Thoracic aorta (tissue), 2 donors: ENCODE results near the gene MXI1. TPM values are rescaled to one million over a fixed set of nuclear protein-coding genes. Genes with fewer than 3 reads are reported as not detected.

ENCODE experiments used
- ATAC-seq: fragments of 150-250 bp; one replicate; pipeline ENCODE4 v1.8.0; 2017; ENCODE audit warnings: low read depth; ENCODE audit not compliant: insufficient number of reproducible peaks, low FRiP score
- DNase-seq: peaks from one replicate; pipeline ENCODE4 v3.0.0-alpha.2; 2020; ENCODE audit warnings: low spot score
- H3K27ac ChIP-seq, 2 donors: fragments of 200-600 bp; sonication (generic); 1 replicate in 1 of 2; 2 replicates in 1 of 2; pipeline ENCODE4 v1.5.1; 2016; ENCODE audit warnings: mild to moderate bottlenecking in 2 of 2, moderate library complexity in 2 of 2
- H3K27me3 ChIP-seq: fragments of 200-600 bp; sonication (generic); replicated peaks from 2 replicates; pipeline ENCODE4 v1.6.0; 2016; ENCODE audit warnings: mild to moderate bottlenecking; ENCODE audit not compliant: insufficient read depth
- H3K36me3 ChIP-seq: fragments of 200-600 bp; sonication (generic); one replicate; pipeline ENCODE4 v1.5.1; 2016
- H3K4me1 ChIP-seq, 2 donors: fragments of 200-600 bp; sonication (generic); 1 replicate in 1 of 2; 2 replicates in 1 of 2; pipeline versions ENCODE4 v1.5.1 to v1.6.0; 2016; ENCODE audit warnings: low read depth in 2 of 2, mild to moderate bottlenecking in 1 of 2; ENCODE audit not compliant: control insufficient read depth in 1 of 2
- H3K4me3 ChIP-seq: fragments of 200-600 bp; sonication (generic); 2 replicates; pipeline ENCODE4 v1.5.1; 2016; ENCODE audit warnings: mild to moderate bottlenecking
- H3K9me3 ChIP-seq: fragments of 200-600 bp; sonication (generic); 2 replicates; pipeline ENCODE4 v1.5.1; 2016
- CTCF ChIP-seq: fragments of 200-600 bp; sonication (generic); IDR thresholded peaks from one replicate; pipeline ENCODE4 v1.5.1; 2019; ENCODE audit warnings: antibody characterized with exemption
- total RNA-seq, 2 donors: library from RNA; depleted of rRNA; stranded (reverse); fragments of >200 nt; gene quantifications; one replicate each; pipeline versions ENCODE4 v1.1.0 to v1.2.3, GENCODE V29; 2016

Gene MXI1
- total RNA-seq, 2 donors from 2014 or later, result 87.7 to 92.8 TPM

- Histone ChIP-seq H3K4me3 (no peak overlapping the region), H3K27ac (peak overlapping the region; percentile 39 to 63), H3K4me1 (peaks cover 45 to 89% of the 10 kb centered on the region in 2 donors), H3K36me3 (no peaks in the 10 kb centered on the region), H3K9me3 (no peaks in the 10 kb centered on the region), H3K27me3 (no peaks in the 10 kb centered on the region)
- DNase-seq (no peak), ATAC-seq (no peak)
- TF ChIP-seq CTCF, result no peak
Measured at GRCh38 chr10:110275128-110275729, 67.8 kb downstream of the MXI1 start.

- Histone ChIP-seq H3K4me3 (no peak overlapping the region), H3K9me3 (no peaks in the 10 kb centered on the region), H3K4me1 (peaks cover 39 to 76% of the 10 kb centered on the region in 2 donors), H3K27me3 (no peaks in the 10 kb centered on the region), H3K36me3 (no peaks in the 10 kb centered on the region), H3K27ac (peak overlapping the region in 1 of 2 donors; percentile 17)
- ATAC-seq (no peak), DNase-seq (no peak)
- no peak for TF ChIP-seq CTCF
Measured at GRCh38 chr10:110276603-110277002, 69.2 kb downstream of the MXI1 start.

GRCh38 chr10:110277591-110277990 is 70.2 kb downstream of the MXI1 start:
- Histone ChIP-seq H3K27ac (peak overlapping the region in 1 of 2 donors; percentile 17), H3K36me3 (no peaks in the 10 kb centered on the region), H3K4me1 (peaks cover 39 to 80% of the 10 kb centered on the region in 2 donors), H3K4me3 (no peak overlapping the region), H3K9me3 (no peaks in the 10 kb centered on the region), H3K27me3 (no peaks in the 10 kb centered on the region)
- ATAC-seq, result no peak
- DNase-seq, result no peak
- TF ChIP-seq CTCF, result no peak

- Histone ChIP-seq H3K27me3 (no peaks in the 10 kb centered on the region), H3K4me1 (peaks cover 32 to 68% of the 10 kb centered on the region in 2 donors), H3K36me3 (no peaks in the 10 kb centered on the region), H3K4me3 (peak overlapping the region; percentile 26), H3K9me3 (no peaks in the 10 kb centered on the region), H3K27ac (no peak overlapping the region)
- ATAC-seq (no peak), DNase-seq (no peak)
- TF ChIP-seq CTCF, result no peak
Measured at GRCh38 chr10:110278562-110279406, 71.4 kb downstream of the MXI1 start.

- peak; percentile 78 for TF ChIP-seq CTCF
- DNase-seq, result peak; percentile 13
- no peak for ATAC-seq
- Histone ChIP-seq H3K27me3 (no peaks in the 10 kb centered on the region), H3K27ac (no peak overlapping the region), H3K36me3 (no peaks in the 10 kb centered on the region), H3K4me1 (peaks cover 25 to 61% of the 10 kb centered on the region in 2 donors), H3K9me3 (no peaks in the 10 kb centered on the region), H3K4me3 (peak overlapping the region; percentile 26)
Measured at GRCh38 chr10:110279407-110279986, 72.1 kb downstream of the MXI1 start.
